GM23248 (cell line): ENCODE measurements around the gene ARHGEF10L. TPM values are rescaled to one million over a fixed set of nuclear protein-coding genes. Genes with fewer than 3 reads are reported as not detected.

Experiments
- DNase-seq: peaks from one replicate; pipeline ENCODE4 v3.0.0-alpha.2; 2015
- H2AFZ ChIP-seq: fragments of 200-600 bp; sonication (generic); 2 replicates; pipeline ENCODE4 v1.6.1; 2016; ENCODE audit warnings: antibody characterized with exemption
- H3F3A ChIP-seq: fragments of 200-600 bp; sonication (generic); 2 replicates; pipeline ENCODE4 v1.6.1; 2016; ENCODE audit warnings: mild to moderate bottlenecking, antibody characterized with exemption, mixed run types; ENCODE audit not compliant: insufficient read depth
- H3K27ac ChIP-seq: fragments of 200-600 bp; sonication (generic); 2 replicates; pipeline ENCODE4 v1.5.1; 2016; ENCODE audit warnings: mild to moderate bottlenecking
- H3K27me3 ChIP-seq: fragments of 200-600 bp; sonication (generic); replicated peaks from 2 replicates; pipeline ENCODE4 v1.6.1; 2016; ENCODE audit warnings: mild to moderate bottlenecking; ENCODE audit not compliant: insufficient read depth
- H3K36me3 ChIP-seq: fragments of 200-600 bp; sonication (generic); 2 replicates; pipeline ENCODE4 v1.6.1; 2016; ENCODE audit warnings: low read depth, mild to moderate bottlenecking
- H3K4me1 ChIP-seq: fragments of 200-600 bp; sonication (generic); 2 replicates; pipeline ENCODE4 v1.6.1; 2016; ENCODE audit warnings: mild to moderate bottlenecking; ENCODE audit not compliant: insufficient read depth
- H3K4me2 ChIP-seq: fragments of 200-600 bp; sonication (generic); one replicate; pipeline ENCODE4 v1.6.1; 2016; ENCODE audit warnings: mild to moderate bottlenecking; ENCODE audit not compliant: unreplicated experiment
- H3K4me3 ChIP-seq: fragments of 200-600 bp; sonication (generic); 2 replicates; pipeline ENCODE4 v1.5.1; 2016; ENCODE audit warnings: mild to moderate bottlenecking
- H3K79me2 ChIP-seq: fragments of 200-600 bp; sonication (generic); 2 replicates; pipeline ENCODE4 v1.6.1; 2016; ENCODE audit warnings: mild to moderate bottlenecking; ENCODE audit not compliant: insufficient read depth
- H3K9ac ChIP-seq: fragments of 200-600 bp; sonication (generic); 2 replicates; pipeline ENCODE4 v1.6.1; 2016; ENCODE audit warnings: mild to moderate bottlenecking
- H3K9me2 ChIP-seq: fragments of 200-600 bp; sonication (generic); 2 replicates; pipeline ENCODE4 v1.6.1; 2016; ENCODE audit warnings: mixed run types, mild to moderate bottlenecking, moderate library complexity; ENCODE audit not compliant: insufficient read depth
- H3K9me3 ChIP-seq: fragments of 200-600 bp; sonication (generic); one replicate; pipeline ENCODE4 v1.6.1; 2017; ENCODE audit warnings: low read depth
- H4K20me1 ChIP-seq: fragments of 200-600 bp; sonication (generic); 2 replicates; pipeline ENCODE4 v1.6.0; 2016; ENCODE audit not compliant: insufficient read depth
- EZH2 ChIP-seq: fragments of 200-600 bp; sonication (generic); IDR thresholded peaks from 2 replicates; pipeline ENCODE4 v1.6.1; 2018; ENCODE audit warnings: antibody characterized with exemption, mild to moderate bottlenecking; ENCODE audit not compliant: insufficient read depth, poor library complexity, severe bottlenecking
- EZH2phosphoT487 ChIP-seq: fragments of 200-600 bp; sonication (generic); IDR thresholded peaks from 2 replicates; pipeline ENCODE4 v1.6.1; 2018; ENCODE audit warnings: antibody characterized with exemption, moderate library complexity, mild to moderate bottlenecking, low read depth; ENCODE audit not compliant: insufficient read depth
- WGBS, 2 experiments: methylation state at CpG; one replicate each; pipeline ENCODE4 v1.1.6; 2015 to 2017; ENCODE audit warnings: low lambda C conversion rate in 2 of 2, low coverage in 1 of 2; ENCODE audit errors: missing lambda C conversion rate in 2 of 2; 5-methylcytosine and 5-hydroxymethylcytosine counted together
- in situ Hi-C: fragments of 300-500 bp; cut with MboI; formaldehyde crosslinking; loops from 2 replicates; pipeline ENCODE4 v1.15.0; 2020
- polyA plus RNA-seq: library from polyadenylated mRNA; unstranded; fragments of >200 nt; fragmentation: Nextera tagmentation; extraction: Ambion mirVana; gene quantifications from 2 replicates; pipeline ENCODE4 v1.2.1, GENCODE V29; 2016
- total RNA-seq: library from RNA; depleted of rRNA; stranded (reverse); fragments of >200 nt; shearing (Covaris generic); gene quantifications from 2 replicates; pipeline ENCODE4 v1.2.3, GENCODE V29; 2014

ARHGEF10L gene
- total and polyA plus RNA-seq, 2 experiments from 2014 or later, result 6.0 to 19.3 TPM

- H3K36me3 ChIP-seq, result no peaks in the 10 kb centered on the region
- no peak overlapping the region for H3K27ac ChIP-seq
- no peaks in the 10 kb centered on the region for H3K27me3 ChIP-seq
- H3K9ac ChIP-seq, result no peak overlapping the region
- in situ Hi-C loops, result no loop called here
- DNase-seq, result no peak
- no peak overlapping the region for H3K4me2 ChIP-seq
- 91 to 92% methylated on average over 6 of the region's 6 CpGs for WGBS, 2 experiments
- no peaks in the 10 kb centered on the region for H3K79me2 ChIP-seq
- H3K4me3 ChIP-seq, result no peak overlapping the region
- peaks cover 7% of the 10 kb centered on the region for H3F3A ChIP-seq
- H3K9me2 ChIP-seq, result no peaks in the 10 kb centered on the region
- H2AFZ ChIP-seq, result no peak overlapping the region
- TF ChIP-seq EZH2phosphoT487 (no peak), EZH2 (no peak)
- no peaks in the 10 kb centered on the region for H3K4me1 ChIP-seq
- no peaks in the 10 kb centered on the region for H4K20me1 ChIP-seq
- no peaks in the 10 kb centered on the region for H3K9me3 ChIP-seq
Observed at GRCh38 chr1:17678011-17678410, 138.5 kb downstream of the ARHGEF10L start.

GRCh38 chr1:17679856-17680255, 140.4 kb downstream of the ARHGEF10L start:
- no peaks in the 10 kb centered on the region for H3K9me2 ChIP-seq
- no peaks in the 10 kb centered on the region for H3K9me3 ChIP-seq
- no peak for DNase-seq
- no peak overlapping the region for H3K4me3 ChIP-seq
- no peak overlapping the region for H2AFZ ChIP-seq
- H4K20me1 ChIP-seq, result no peaks in the 10 kb centered on the region
- no peaks in the 10 kb centered on the region for H3K27me3 ChIP-seq
- no peaks in the 10 kb centered on the region for H3K36me3 ChIP-seq
- no peaks in the 10 kb centered on the region for H3K79me2 ChIP-seq
- in situ Hi-C loops, result no loop called here
- TF ChIP-seq EZH2phosphoT487 (no peak), EZH2 (no peak)
- H3K9ac ChIP-seq, result no peak overlapping the region
- H3K4me1 ChIP-seq, result no peaks in the 10 kb centered on the region
- WGBS, 2 experiments, result 91% methylated on average over 10 to 16 of the region's 16 CpGs
- no peak overlapping the region for H3K4me2 ChIP-seq
- H3F3A ChIP-seq, result peaks cover 7% of the 10 kb centered on the region
- no peak overlapping the region for H3K27ac ChIP-seq

GRCh38 chr1:17680308-17680707, 140.8 kb downstream of the ARHGEF10L start:
- 86 to 88% methylated on average over 9 to 10 of the region's 10 CpGs for WGBS, 2 experiments
- no peak overlapping the region for H3K27ac ChIP-seq
- no peaks in the 10 kb centered on the region for H3K79me2 ChIP-seq
- in situ Hi-C loops, result no loop called here
- no peaks in the 10 kb centered on the region for H3K4me1 ChIP-seq
- H3K4me3 ChIP-seq, result no peak overlapping the region
- no peaks in the 10 kb centered on the region for H3K27me3 ChIP-seq
- no peaks in the 10 kb centered on the region for H3K9me2 ChIP-seq
- no peak for TF ChIP-seq EZH2
- no peak overlapping the region for H2AFZ ChIP-seq
- H3K9ac ChIP-seq, result no peak overlapping the region
- H3F3A ChIP-seq, result peaks cover 5% of the 10 kb centered on the region
- no peaks in the 10 kb centered on the region for H3K36me3 ChIP-seq
- DNase-seq, result no peak
- H3K4me2 ChIP-seq, result no peak overlapping the region
- H3K9me3 ChIP-seq, result no peaks in the 10 kb centered on the region
- no peaks in the 10 kb centered on the region for H4K20me1 ChIP-seq

GRCh38 chr1:17682400-17682799, 142.9 kb downstream of the ARHGEF10L start:
- H3K9me3 ChIP-seq, result no peaks in the 10 kb centered on the region
- H3K9ac ChIP-seq, result no peak overlapping the region
- no peaks in the 10 kb centered on the region for H3K79me2 ChIP-seq
- H3K36me3 ChIP-seq, result no peaks in the 10 kb centered on the region
- no peaks in the 10 kb centered on the region for H3K27me3 ChIP-seq
- H3K4me2 ChIP-seq, result no peak overlapping the region
- no peaks in the 10 kb centered on the region for H4K20me1 ChIP-seq
- 86 to 90% methylated on average over 4 of the region's 4 CpGs for WGBS, 2 experiments
- no peak for DNase-seq
- H2AFZ ChIP-seq, result no peak overlapping the region
- no peak overlapping the region for H3K27ac ChIP-seq
- in situ Hi-C loops, result no loop called here
- no peak for TF ChIP-seq EZH2phosphoT487
- TF ChIP-seq EZH2, result no peak
- H3K9me2 ChIP-seq, result no peaks in the 10 kb centered on the region
- no peak overlapping the region for H3K4me3 ChIP-seq
- no peaks in the 10 kb centered on the region for H3F3A ChIP-seq
- no peaks in the 10 kb centered on the region for H3K4me1 ChIP-seq

GRCh38 chr1:17683598-17683997, 144.1 kb downstream of the ARHGEF10L start:
- 91 to 93% methylated on average over 11 of the region's 11 CpGs for WGBS, 2 experiments
- no peak for TF ChIP-seq EZH2

More at GRCh38 chr1:17683598-17683997, 144.1 kb downstream of the ARHGEF10L start:
- Histone ChIP-seq H3K79me2 (no peaks in the 10 kb centered on the region), H3K9ac (no peak overlapping the region), H3K36me3 (no peaks in the 10 kb centered on the region), H3K4me2 (no peak overlapping the region), H3K27ac (no peak overlapping the region), H3K4me3 (no peak overlapping the region), H4K20me1 (no peaks in the 10 kb centered on the region), H2AFZ (no peak overlapping the region), H3F3A (no peaks in the 10 kb centered on the region), H3K27me3 (no peaks in the 10 kb centered on the region), H3K9me2 (no peaks in the 10 kb centered on the region), H3K9me3 (no peaks in the 10 kb centered on the region), H3K4me1 (no peaks in the 10 kb centered on the region)
- no peak for DNase-seq
- in situ Hi-C loops, result no loop called here
